GM18498 (cell line): ENCODE results near the gene CYP11A1.

Experiments
- ATAC-seq: cut with Tn5 transposase; IDR thresholded peaks from one replicate; pipeline ENCODE4 v1.9.1; 2021; ENCODE audit warnings: mild to moderate bottlenecking, moderate library complexity; ENCODE audit not compliant: unreplicated experiment

Gene CYP11A1

DNA sequence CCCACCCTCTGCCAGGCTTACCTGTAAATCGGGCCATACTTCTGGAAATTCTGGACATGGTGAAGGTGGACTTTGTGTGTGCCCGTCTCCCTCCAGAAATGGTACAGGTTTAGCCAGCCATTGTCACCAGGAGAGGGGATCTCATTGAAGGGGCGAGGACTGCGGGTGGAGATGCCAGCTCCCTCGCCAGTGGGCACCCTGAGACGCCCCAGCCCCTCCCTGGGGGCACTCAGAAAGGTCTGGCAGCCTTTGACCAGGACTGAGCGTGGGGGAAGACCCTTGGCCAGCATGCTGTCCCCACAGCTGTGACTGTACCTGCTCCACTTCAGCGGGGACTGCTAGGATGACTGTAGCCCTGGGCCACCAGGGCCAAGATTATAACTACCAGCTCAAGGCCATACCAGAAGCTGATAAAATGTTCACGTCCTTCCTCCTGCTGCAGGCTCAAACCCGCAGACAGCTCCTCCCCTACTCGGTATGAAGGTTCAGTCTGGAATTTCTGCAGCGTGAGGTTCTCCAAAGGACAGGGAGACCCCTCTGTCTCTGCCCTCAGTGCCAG, at the start of gene CYP11A1:
CYP11A1 (minus strand) TSS at position 351 of the 559 bp plus-strand sequence; CDS start at position 290, 61 bp downstream.
- no peak for ATAC-seq

DNA sequence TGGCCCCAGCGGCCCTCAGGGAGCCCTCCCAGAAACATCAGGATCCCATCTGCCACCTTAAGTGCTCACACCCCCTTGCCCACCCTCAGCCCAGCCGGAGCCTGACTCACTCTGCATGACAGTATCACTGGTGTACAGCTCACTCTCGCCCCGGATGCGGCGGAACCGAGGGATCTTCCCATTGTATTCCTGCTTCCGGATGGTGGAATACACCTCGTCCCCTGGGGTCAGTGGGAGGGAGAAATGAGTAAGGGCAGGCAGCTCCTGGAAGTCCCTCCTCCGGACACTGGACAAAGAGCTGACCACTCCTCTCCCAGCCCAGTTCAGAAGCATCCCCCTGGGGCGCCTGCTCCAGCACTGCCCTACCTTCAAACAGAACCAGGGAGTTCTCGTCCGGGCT, 49.8 kb upstream of the CYP11A1 start:
- no peak for ATAC-seq

DNA sequence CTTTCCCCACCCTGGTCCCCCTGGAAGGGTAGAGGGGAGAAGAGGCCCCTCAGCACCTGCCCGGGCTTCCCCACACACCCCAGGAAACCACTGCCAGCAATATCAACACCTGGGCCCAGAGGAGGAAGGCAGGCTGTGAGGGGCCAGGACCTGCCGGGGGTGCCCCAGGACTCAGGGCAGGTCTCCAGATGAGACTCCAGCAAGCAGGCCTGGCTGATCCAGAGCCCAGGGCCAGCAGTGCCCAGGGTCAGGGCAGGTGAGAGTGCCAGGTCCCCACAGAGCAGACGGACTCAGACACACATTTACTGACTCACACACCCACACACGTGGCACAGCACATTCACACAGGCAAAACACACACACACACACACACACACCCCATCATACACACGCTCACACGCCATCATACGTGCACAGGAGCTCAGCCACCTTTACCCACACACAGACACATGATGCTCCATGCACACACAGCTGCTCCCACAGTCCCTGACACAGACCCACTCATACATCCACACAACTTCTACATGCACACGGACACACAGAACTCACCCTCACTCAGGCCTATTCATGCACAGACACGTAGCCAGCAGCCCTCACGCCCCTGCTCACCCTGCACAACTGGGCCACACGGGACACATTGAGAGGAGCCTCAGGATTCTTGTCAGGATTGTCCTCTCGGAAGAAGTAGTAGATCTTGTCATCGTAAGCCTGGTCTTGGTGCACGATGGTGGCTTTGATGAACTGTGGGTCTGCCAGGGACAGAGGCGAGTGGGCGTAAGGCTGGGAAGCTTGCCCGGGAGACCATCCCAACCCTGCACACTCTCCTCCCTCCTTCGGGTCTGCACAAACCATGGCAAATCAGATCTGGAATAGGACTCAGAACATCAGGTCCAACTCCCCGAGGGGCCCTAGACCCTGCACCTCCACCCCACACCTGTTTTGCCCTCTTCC, 48.8 kb upstream of the CYP11A1 start:
- ATAC-seq: no peak

DNA sequence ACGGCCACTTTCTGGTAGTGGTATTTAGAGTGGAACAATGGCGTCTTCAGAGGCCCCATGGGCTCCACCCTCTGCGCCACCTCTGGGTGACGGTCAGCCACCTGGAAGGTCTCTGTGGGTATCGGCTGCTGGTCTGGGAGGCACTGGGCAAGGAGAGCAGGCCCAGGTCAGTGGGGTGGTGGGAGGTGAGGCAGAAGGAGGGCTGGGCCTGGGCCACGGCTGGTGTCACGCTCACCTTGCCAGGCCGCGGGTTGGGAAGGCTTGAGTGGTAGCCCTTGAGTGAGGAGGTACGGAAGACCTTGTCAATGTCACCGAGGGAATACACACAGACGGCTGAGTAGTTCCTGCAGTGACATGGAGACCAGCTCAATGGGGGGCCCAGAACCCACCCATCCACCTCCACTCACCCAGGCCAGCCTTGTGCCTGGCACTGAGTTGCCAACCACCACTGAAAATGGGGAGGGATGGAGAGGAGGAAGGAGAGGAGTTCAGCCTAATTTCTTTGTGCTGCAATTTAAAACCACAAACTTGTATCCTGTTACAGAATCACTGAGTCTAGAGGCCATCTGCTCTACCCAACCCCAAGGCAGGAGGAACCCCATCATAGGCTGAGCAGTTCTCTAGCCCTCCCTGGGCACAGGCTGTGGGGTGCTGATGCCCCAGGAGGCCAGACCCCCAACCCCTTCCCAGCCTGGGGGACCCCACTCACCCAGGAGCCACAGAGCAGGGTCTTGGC, 47.3 kb upstream of the CYP11A1 start:
- ATAC-seq: no peak

DNA sequence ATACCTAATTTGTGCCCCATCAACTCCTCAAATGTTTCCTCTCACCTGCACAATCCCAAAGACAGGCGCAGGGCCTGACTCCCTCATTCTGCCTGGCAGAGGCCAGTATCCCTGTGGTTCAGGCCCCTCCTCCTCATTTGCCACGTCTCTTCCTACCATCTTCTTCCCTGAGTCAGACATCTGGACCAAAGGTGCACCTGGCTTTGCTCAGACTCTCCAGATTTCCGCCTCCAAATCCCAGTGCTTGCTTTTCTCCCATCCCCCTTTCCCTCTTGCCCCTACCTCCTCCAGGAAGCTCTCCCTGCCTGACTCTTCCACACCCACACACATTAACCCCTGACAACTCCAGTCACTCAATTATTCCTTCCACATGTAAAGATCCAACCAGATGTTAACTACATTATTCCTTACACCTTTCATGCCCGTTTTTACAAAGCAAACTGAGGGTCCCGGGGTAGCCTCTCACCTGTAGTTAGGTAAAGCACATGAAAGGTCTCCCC, 46.7 kb upstream of the CYP11A1 start:
- no peak for ATAC-seq

DNA sequence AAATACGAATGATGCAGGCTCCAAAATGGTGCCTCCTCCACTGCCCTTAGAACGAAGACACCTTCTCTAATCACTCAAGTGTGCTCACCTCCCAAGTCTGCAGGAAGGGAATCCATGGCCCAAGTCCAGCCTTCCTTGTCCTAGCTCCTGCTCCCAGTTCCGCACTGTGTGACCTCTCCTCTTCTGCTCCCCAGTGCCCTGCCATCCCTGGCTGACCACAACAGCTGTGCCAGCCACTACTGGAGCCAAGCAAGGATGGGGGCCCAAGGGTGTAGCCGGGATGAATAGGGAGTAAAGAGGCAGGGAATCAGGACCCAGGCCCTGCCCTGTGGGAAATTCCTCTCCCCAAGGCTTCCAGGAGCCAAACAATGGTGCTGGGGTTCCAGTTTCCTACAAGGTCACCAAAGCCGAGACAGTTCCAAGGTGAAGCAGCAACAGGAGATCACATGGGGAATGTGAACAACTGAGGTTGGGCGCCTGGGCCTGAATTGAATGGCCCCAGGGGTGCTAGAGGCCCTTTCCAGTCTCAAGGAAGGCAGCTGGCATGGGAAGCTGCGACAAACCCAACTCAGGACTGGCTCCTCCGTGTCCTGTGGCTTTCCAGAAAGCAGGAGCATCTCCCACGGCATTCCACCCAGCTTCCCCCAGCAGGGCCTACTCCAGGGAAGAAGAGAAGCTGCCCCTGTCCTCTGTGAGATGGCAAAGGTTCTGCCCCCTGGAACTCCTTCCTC, 46.1 kb upstream of the CYP11A1 start:
- ATAC-seq: no peak

DNA sequence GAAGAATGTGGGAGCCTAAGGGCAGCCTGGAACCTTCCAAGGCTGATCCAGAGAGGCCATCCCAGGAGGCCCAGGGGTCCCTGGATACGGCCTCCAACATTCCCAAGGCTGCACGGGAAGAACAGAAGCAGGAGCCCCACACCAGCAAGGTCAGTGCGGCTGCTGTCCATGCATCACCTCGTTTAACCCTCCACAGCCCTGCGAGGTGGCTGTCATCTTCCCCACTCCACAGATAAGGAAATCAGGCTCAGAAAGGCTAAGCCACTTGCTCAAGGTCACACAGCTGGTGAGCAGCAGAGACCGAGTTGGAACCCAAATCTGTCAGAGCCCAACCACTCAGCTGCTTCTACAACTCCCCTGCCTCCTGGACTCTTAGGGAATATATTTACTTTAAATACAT, 44.7 kb upstream of the CYP11A1 start:
- no peak for ATAC-seq

DNA sequence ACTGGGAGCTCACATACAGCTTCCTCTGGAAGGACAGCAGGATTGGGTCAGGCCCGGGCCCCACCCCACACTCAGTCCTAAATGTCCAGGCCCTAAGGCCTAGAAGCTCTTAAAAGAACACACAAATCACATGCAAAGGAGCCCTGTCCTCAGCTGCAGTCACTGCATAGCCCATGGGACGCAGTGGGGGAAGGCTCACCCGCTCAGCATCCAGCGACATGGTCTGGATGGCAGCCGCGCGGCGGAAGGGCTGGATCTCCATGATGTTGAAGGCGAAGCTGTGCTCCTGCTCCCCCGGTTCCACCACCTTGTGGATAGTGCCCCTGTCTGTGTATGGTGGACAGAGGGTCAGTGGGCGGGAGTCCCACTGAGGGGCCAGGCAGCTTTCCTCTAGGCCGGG, 44.2 kb upstream of the CYP11A1 start:
- no peak for ATAC-seq

DNA sequence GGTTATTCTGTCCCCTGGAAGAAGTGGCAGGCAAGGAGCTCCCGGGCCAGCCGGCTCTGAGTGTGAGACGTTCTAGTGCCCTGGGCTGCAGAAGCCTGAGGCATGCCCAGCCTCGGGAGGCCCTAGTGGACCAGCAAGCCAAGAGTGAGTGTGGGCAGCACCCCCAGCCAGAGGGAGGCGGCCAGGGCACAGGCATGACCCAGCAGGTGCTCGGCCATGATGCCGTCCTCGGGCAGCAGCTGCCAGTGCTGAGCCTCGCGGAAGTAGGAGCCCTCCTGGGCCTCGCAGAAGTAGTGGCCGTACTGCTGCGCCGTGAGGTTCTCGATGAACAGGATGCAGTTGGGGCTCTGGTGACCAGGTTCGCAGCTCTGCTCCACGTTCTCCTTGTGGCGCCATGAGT, 43.1 kb upstream of the CYP11A1 start:
- no peak for ATAC-seq

DNA sequence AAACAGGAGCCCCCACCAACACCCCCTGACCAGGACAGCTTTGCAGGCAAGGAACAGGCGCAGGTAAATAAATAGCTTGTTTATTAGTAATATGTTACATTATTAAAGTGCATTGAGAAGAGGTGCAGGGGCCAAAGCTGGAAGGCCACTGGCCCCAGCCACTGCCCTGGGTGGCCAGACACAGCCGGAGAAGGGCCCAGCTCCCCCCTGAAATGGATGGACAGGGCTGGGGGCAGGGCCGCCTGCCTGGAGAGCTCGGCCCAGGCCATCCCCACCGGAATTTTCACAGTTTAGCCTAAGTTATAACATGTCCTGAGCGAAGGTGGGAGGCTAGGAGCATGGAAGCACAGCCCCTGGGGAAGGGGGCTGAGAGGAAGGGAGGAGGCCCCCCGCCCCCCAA, 41.8 kb upstream of the CYP11A1 start:
- ATAC-seq: no peak

DNA sequence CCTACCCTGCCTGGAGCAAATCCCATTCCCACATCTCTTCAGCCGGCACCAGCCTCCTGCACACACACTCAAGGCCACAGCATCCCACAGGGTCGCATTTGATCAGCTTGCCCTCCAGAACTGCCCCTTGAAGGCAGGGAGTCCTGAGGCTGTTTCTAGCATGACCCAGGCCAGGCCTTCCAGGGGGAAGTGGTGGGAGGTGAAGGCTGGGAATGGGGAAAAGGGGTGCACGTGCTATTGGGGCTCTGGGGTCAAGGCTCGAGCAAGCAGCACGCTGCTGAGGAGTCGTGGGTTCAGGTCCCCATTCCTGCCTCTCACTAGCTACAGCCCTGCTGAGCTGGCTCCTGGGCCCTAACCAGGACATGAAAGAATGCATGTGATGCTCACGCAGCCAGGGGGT, 41.4 kb upstream of the CYP11A1 start:
- ATAC-seq: no peak

DNA sequence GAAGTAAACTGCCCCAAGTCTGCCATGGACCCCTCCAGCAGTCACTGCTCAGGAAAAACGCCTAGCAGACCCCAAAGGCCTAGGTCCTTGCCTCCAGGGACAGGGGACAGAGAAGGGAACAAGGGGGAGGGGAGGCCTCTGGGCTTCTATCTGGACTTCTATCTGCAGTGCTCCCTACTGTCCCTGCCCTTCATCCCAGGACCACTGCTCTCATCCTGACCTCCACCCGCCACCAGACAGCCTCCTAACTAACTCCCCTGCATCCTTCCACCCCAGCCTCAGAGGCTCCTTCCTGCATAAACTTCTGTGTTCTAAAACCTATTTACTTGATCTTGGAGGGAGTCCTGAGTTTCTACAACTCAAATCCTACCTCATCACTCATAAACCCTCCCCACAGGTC, 40.9 kb upstream of the CYP11A1 start:
- ATAC-seq: no peak

DNA sequence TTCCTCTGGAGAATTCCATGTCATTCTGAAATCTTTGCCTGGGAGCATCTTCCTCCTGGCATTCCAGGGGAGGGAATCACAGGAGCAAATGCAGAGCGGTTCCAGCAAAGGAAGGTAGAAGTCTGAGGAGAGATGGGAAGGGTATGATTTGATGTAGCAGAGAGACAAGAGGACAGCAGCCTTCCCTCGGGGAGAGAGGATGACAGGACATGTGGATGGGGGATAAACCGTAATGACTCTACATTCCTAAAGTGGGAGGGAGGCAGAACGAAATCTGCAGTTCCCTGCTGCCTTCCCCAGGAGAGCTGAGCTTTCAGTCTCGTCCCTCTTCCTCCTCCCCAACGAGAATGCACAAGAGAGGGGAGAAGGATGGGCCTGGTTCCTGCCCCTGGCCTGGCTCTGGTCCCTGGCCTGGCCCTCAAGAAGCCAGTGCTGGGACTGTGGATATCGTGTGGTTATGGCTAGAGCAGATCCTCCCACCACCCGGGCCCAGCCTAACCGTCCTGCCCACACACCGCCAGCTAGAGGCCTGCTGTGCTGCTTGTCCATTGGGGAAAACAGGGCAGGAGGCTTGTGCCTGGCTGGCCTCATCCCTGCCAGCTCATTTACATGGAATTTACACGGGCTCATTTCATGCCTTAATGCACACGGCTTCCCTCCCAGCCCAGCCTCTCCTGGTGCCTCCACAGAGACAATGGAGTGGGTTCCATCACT, 39.7 kb upstream of the CYP11A1 start:
- ATAC-seq: no peak

DNA sequence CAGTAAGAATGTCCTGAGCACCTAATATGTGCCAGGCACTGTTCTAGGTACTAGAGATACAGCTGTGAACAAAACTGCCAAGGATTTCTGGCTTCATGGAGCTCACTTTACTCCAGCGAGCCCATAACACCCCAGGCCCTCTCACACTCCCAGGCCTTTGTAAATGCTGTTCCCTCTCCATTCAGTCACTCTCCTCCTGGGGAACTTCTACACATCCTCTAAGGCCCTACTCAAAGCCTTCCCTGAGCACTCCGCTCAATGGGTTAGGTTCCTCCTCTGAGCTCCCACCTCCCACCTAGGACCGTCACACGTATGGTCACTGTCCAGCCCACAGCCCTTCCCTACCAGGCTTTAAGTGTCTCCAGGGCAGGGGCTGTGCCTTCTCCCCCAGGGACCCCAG, 39.1 kb upstream of the CYP11A1 start:
- no peak for ATAC-seq

DNA sequence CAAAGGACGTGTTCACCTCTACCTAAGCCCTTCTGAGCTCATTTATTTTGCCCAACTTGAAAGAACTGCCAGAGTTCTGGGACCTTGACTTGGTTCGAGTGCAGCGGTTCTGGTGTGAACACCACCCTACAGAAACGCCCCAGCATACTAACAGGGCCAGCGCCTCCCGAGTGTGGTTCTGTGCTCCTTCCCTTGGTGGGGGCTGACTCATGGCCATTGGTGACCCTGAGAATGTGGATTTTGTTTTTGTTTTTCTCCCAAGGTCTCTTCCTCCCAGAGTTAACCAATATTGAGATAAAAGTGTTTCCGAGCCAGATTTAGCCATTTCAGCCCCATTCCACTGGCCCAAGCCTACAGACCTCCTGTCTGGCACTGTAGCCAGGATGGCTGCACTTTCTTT, 38.4 kb upstream of the CYP11A1 start:
- ATAC-seq: no peak

DNA sequence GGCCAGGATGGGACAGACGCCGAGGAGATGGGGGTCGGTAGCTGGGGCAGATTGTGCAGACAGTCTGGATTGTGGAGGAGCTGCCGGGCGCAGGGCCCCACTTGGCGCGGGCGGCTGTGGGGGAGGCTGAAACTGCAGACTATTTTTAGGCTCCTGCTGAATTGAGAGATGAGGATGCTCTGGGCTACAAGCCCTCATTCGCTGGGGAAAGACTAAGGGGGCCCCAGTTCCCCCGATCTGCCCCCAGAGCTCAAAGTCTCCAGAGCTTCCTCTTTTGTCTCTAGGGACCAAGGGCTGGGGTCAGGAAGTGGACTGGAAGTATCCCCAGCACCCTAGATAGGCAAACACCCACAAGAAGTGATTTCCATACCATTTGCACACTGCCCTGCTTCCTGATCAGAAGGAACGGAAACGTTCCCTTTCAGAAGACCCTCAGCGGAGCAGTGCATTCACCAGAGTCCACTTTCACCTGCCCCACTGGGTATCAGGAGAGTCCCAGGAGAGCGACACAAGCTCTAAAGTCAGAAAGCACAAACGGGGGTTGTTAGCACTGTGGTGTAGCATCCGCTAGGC, 36.6 kb upstream of the CYP11A1 start:
- peak; percentile 33 for ATAC-seq

DNA sequence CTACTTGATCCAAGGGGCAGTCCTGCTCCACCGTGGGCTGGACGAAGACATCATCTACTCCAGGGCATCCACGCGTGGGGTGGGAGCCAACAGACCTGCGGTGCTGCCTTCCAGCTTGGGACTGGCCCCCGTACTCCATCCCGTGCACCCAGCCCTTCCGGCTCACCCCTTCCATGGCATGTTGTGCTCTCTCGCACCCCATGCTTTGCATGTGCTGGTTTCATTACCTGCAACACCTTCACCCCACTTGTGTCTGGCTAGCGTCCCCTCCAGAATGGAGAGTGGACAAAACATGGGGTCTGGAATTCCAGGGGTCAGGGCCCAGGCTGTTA, 36.1 kb upstream of the CYP11A1 start:
- no peak for ATAC-seq

DNA sequence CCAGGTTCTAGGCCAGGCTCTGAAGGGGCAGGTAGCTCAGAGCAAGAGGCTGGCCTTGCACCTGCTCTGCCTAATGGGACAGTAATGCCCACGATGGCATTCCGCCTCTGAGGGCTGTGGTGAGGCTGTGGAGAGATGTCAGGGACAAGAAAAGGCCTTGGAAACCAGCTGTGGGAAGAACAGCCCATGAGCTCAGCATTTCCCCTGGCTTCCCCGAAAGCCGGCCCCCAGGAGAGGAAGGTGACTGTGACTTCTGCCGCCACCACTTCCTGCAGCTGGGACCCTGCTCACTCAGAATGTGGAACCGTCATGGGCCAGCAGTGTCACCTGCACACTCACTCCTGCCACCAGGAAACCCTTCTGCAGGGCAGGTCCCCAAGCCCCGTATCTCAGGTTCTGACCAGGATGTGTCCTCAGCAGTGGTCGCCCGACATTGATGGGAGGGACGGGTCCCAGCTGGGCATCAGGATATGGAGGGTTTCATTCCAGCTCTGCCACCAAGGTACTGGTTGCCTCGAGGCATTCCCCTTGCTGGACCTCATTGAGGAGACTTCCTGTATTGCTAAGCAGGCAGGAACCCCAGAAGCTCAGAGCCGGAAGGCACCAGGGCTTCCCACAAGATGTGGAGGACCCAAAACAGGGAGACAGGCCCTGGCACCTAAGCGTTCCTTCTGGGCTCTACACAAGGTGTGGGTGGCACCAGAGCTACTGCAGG, 35.6 kb upstream of the CYP11A1 start:
- ATAC-seq: no peak

DNA sequence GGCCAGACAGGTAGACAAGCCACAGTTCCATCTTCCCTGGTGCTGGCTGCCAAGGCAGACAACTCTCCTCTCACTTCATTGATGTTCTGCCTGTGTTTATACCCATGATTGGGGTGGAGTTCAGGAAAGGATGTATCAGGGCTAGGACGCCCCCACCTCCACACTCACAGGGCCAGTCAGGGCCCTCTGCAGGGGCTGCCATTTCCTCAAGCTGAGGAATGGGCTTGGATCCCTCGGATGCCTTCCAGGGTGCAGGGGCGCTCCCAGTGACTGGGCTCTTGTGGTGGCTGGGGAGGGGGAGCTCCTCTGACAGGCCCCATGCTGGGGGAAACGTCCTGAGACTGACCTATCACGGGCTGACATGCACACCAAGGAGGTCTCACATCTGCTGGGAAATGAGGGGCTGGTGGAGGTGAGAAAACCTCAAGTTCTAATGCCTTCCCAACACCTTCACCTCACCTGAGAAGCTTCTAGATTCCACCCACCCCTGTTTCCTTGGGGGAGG, 34.9 kb upstream of the CYP11A1 start:
- ATAC-seq: no peak
